Motor neuron (in vitro differentiated cells): Measurements from ENCODE around the gene ZCCHC12. TPM values are rescaled to one million over a fixed set of nuclear protein-coding genes. Genes with fewer than 3 reads are reported as not detected.
A peak's percentile ranks its signal among the peaks of the same experiment; 100 is the strongest.
"Not testable (repeated sequence)": the region's sequence is repeated elsewhere in the genome, so short reads cannot be mapped to it uniquely, and the experiment has no call there.

Source experiments
- ATAC-seq, 8 experiments: fragments of 200-7000 bp; cut with Tn5 transposase; replicated peaks in 6 of 8; 2 replicates each; pipeline ENCODE4 v1.8.0; 2021; ENCODE audit warnings: mild to moderate bottlenecking in 8 of 8, moderate library complexity in 8 of 8
- H3K27ac ChIP-seq, 2 donors: fragments of 250-450 bp; sonication (Bioruptor Pico); 2 replicates each; pipeline ENCODE4 v1.9.0; 2021; ENCODE audit warnings: antibody characterized with exemption in 2 of 2, mild to moderate bottlenecking in 2 of 2, moderate library complexity in 1 of 2
- H3K4me1 ChIP-seq, 2 donors: fragments of 250-450 bp; sonication (Bioruptor Pico); replicated peaks in 1 of 2; 2 replicates each; pipeline ENCODE4 v1.6.1; 2021; ENCODE audit warnings: antibody characterized with exemption in 2 of 2, mild to moderate bottlenecking in 2 of 2, moderate library complexity in 1 of 2
- H3K4me3 ChIP-seq, 5 donors: fragments of 250-450 bp; sonication (Bioruptor Pico); 2 replicates each; pipeline ENCODE4 v1.9.0; 2021; ENCODE audit warnings: antibody characterized with exemption in 5 of 5, mild to moderate bottlenecking in 5 of 5, moderate library complexity in 4 of 5
- WGBS, 10 experiments: fragments of 450-650 bp; shearing (Covaris generic); methylation state at CpG; one replicate each; pipeline ENCODE4 v1.0.0; 2022; 5-methylcytosine and 5-hydroxymethylcytosine counted together
- in situ Hi-C, 9 experiments: fragments of 400-800 bp; cut with MboI; loops; one replicate each; pipeline ENCODE4 v1.15.0; 2021; ENCODE audit warnings: low sequenced_read_pairs in 9 of 9, low pct_unique_long_range_greater_than_20kb in 2 of 9; ENCODE audit not compliant: unreplicated experiment in 9 of 9
- total RNA-seq, 8 experiments: library from RNA; unstranded; fragments of 300-600 nt; gene quantifications; 2 replicates each; pipeline versions ENCODE4 v1.2.3 to v1.2.4, GENCODE V29; 2022

The ZCCHC12 gene
- 10 to 100 TPM in 5 of 8 experiments, under 1 TPM in 1, not detected in 2; 0.10 to 36.1 (median 31.2) TPM for total RNA-seq

DNA sequence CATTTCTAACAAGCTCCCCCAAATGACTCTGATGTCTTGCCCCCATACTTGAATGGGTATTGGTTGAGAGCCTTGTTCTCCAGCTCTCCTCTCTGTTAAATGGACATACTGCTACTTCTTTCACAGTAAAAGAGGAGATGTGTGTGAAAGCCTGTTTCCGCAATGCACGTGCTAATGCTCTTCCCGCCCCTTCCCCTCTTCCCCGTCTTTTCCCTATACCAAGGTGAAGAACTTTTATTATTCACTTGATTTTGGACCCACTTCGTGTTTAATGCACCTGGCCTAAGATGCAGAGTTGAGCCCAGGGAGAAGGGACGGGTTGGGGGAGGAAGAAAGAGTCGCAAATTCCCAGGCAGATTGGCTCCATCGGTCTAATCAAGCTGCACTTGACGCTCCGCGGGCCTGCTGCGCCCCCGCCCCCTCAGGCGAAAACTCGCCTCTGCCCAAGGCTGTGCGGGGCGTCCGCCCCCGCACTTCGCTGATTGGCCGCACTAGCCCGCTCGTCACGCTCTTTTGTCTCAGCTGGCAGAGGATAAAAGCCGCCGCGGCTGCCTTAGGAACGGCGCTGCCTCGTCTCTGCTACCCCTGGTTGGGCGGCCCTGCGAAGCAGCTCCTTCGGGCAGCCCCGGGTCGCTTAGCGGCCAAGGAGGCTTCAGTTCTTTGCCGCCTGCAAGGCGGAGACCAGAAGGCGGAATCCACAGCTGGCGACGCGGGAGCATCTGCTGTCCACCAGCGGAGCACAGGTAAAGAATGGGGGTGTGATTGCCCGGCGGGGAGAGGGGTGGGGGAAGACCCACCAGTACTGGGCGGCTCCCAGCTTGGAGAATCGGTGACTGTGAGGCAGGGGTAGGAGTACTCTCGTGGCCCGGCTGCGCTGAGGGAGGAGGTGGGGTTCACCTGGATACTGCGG is at the start of gene ZCCHC12:
Gene ZCCHC12 (plus strand): TSS at position 562 of the 910 bp plus-strand sequence. CDS start 1,421 bp downstream, outside the sequence.
- in situ Hi-C loops: loop anchor here in 1 of 9 experiments (25.0 kb wide), 1 partner anchor 186 kb away; no protein-coding TSS in a partner anchor
- Histone ChIP-seq H3K4me1 (peaks cover 0 to 7% of the 10 kb centered on the region in 2 donors), H3K4me3 (peak within 1 kb of the TSS; percentile 46 to 67 (median 51)), H3K27ac (peak within 1 kb of the TSS; percentile 48 to 88)
- peak; percentile 89 to 98 (median 96) for ATAC-seq
- WGBS, 10 experiments: 60 to 80% methylated on average over 1 to 2 of the region's 51 CpGs; no CpG with 5 or more reads in 8 of the 10 experiments

DNA sequence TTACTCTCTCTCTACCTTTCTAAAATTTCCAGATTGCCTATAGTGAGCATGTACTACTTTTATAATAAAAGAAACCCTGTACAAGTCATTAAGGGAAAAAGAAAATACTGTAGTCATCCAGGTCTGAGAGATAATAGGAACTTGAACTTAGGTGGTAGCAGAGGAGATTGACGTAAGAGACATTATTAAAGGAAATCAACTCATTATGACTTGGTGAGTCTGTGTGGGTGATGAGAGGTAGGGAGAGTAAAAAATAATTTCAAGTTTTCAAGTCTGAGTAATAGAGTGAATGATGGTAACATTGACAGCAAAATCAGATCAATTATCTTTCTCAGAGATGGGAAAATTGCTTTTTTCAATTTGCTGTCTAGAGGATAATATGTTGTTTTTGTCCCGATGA is 44.0 kb upstream of the ZCCHC12 start:
- in situ Hi-C loops: no loop called here

DNA sequence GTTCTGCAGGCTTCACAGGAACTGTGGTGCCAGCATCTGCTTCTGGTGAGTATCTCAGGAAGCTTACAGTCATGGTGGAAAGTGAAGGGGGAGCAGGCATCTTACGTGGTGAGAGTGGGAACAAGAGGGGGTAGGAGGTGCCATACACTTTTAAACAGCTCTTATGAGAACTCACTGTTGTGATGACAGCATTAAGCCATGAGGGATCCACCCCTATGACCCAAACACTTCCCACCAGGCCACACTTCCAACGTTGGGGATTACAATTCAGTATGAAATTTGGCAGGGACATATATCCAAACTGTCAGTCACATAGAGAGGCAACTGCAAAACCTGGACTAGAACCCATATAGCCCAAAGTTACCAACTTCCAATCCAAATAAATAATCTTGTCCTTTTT is 43.1 kb upstream of the ZCCHC12 start:
- in situ Hi-C loops: no loop called here
- peak in 2 of 8 experiments; percentile 45 to 67 for ATAC-seq

More for the DNA sequence above, 44.0 kb upstream of the ZCCHC12 start:
- Histone ChIP-seq H3K4me3 (no peak overlapping the region), H3K27ac (no peak overlapping the region), H3K4me1 (no peaks in the 10 kb centered on the region)
- 67 to 100% (median 85%) methylated on average over 1 to 2 of the region's 2 CpGs; no CpG with 5 or more reads in 6 of the 10 experiments for WGBS, 10 experiments
- no peak for ATAC-seq

DNA sequence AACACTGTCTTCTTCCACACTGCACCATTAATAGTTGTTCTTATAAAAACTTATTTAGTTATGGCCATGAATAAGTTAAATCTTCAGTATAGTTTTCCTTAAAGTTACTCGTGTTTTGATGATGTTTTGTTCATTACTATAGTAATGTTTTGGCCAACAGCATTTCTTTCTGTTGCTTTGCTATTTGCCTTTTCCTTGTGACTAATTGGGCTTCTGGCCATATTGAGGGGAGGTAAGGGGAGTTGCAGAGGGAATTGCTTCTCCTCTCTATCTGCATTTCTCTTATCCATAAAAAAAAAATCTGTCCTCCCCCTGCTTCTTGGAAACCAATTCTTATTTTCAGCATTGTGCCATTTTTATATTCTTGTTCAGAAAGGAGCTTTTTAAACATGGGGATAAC is 42.7 kb upstream of the ZCCHC12 start:
- in situ Hi-C loops: no loop called here
- ATAC-seq: peak in 2 of 8 experiments; percentile 62 to 74
- no peak overlapping the region for H3K4me3 ChIP-seq
- WGBS, 10 experiments: 0 to 83% (median 47%) methylated on average over 1 of the region's 1 CpG; no CpG with 5 or more reads in 6 of the 10 experiments
- no peak overlapping the region for H3K27ac ChIP-seq
- no peaks in the 10 kb centered on the region for H3K4me1 ChIP-seq

More for the DNA sequence above, 43.1 kb upstream of the ZCCHC12 start:
- no peak overlapping the region for H3K27ac ChIP-seq
- no peak overlapping the region for H3K4me3 ChIP-seq
- H3K4me1 ChIP-seq: no peaks in the 10 kb centered on the region
- WGBS, 10 experiments: 14 to 29% methylated on average over 1 to 2 of the region's 2 CpGs; no CpG with 5 or more reads in 8 of the 10 experiments

DNA sequence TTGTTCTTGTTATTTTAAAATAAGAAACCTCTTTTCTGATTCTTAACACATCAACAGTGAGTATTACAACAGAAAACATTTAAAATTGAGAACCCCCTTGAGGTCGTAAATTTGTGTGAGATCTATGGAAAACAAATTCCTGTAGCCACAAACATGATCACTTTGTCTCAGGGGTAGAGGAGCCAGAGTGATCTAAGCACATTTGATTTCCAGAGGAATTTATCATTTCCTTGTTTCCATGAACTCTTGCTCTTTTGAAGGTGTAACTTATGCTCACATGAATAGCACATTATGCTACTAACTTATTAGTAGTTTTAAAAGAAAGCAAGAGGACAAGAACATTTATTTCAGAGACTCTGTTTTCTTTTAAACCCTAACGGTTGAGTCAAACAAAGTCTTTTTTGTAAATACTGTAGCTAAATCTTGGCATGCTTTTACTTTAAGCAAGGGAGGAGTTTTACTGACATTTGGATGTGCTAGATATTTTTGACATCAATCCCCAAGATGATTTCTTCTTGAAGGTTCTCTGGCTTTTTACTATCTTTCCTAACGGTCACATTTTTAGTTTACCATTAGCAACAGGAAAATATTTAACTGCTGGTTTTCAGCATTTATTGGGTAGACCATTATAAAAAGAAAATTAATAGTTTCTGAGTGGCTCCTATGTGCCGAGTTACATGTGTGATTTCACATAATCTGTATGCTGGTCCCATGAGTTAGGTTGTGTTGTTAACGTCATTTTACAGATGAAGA is 27.9 kb upstream of the ZCCHC12 start:
- no peaks in the 10 kb centered on the region for H3K4me1 ChIP-seq
- ATAC-seq: no peak
- H3K27ac ChIP-seq: no peak overlapping the region
- no peak overlapping the region for H3K4me3 ChIP-seq
- in situ Hi-C loops: no loop called here
- WGBS, 10 experiments: 7 to 100% (median 50%) methylated on average over 1 to 5 of the region's 5 CpGs; no CpG with 5 or more reads in 3 of the 10 experiments

DNA sequence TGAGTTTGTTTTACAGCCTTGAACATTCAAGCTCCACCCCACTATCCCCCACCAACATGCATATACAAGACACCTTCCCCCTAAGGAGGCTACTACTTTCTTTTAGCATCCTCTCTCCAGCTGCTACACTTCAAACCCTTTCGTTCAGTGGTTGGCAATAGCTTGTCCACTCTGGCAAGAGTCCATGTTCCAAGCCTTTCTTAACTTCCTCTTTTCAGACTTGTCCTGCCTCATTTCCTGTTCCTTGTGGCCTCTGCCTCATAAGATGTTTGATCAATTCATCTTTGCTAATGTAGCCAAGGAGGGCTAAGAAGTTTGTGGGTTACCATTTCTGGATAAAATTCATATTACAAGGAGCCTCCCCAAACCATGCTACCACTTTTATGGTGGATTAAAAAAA is 20.8 kb upstream of the ZCCHC12 start:
- Histone ChIP-seq H3K4me1 (no peaks in the 10 kb centered on the region), H3K27ac (no peak overlapping the region), H3K4me3 (no peak overlapping the region)
- 0 to 60% (median 60%) methylated on average over 1 of the region's 1 CpG; no CpG with 5 or more reads in 7 of the 10 experiments for whole genome bisulfite sequencing, 10 experiments
- ATAC-seq: no peak
- in situ Hi-C loops: loop anchor here in 1 of 9 experiments (25.0 kb wide), 1 partner anchor 166 kb away; no protein-coding TSS in a partner anchor

DNA sequence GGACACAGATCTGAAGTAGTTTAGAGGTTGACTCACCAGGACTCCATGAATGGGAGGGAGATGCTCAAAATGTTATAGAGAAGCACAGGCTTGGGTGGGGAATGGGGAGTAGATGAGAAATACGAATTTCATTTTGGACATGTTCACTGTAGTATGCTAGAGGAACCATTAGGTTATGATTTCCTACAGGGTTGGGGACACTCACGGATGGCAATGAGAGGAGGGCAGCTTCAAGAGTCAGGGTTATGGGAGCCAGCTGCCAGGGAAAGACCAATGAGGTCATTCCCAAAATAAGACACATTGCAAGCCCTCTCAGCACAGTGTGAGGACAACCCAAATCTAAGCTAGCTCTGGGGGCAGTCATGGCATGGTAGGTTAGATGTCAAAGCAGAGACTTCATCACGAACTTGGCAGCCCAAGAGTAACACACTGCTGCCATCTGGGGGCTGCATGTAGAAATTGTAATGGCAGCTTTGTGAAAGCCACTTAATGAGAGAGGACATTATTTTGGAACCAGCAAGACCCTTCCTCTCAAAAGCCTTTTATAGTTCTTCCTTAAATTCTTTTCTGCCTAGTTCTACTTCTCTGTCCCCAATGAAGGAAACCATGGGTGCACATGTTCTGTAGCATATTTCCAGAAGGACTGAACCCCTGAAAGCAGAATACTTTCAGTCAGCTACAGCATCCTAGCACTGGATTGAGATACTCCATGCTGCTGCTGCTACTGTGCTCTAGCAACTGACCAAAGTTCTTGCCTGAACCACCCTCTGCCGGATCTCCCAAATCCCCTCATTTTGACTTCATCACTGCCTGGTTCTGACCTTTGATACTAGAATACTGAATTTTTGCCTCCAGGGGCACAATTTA is 16.2 kb upstream of the ZCCHC12 start:
- Histone ChIP-seq H3K4me3 (no peak overlapping the region), H3K27ac (no peak overlapping the region), H3K4me1 (no peaks in the 10 kb centered on the region)
- in situ Hi-C loops: loop anchor here in 1 of 9 experiments (25.0 kb wide), 1 partner anchor 170 kb away; no protein-coding TSS in a partner anchor
- ATAC-seq: peak in 4 of 8 experiments; percentile 36 to 69 (median 44)
- WGBS, 10 experiments: 0 to 40% (median 22%) methylated on average over 1 to 2 of the region's 4 CpGs; no CpG with 5 or more reads in 5 of the 10 experiments

DNA sequence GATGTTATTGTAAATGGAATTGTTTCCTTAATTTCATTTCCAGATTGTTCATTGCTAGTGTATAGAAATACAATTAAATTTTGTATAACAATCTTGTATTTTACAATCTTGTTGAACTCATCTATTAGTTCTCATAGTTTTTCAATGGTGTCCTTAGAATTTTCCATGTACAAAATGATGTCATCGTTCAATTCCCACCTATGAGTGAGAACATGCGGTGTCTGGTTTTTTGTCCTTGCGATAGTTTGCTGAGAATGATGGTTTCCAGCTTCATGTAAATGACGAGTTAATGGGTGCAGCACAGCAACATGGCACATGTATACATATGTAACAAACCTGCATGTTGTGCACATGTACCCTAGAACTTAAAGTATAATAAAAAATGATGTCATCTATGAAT is 6.4 kb upstream of the ZCCHC12 start:
- H3K4me3 ChIP-seq, ATAC-seq, H3K4me1 ChIP-seq, H3K27ac ChIP-seq: not testable (repeated sequence)
- WGBS, 10 experiments: 79 to 100% (median 80%) methylated on average over 3 to 4 of the region's 4 CpGs; no CpG with 5 or more reads in 7 of the 10 experiments
- in situ Hi-C loops: loop anchor here in 1 of 9 experiments (25.0 kb wide), 1 partner anchor 180 kb away; no protein-coding TSS in a partner anchor

DNA sequence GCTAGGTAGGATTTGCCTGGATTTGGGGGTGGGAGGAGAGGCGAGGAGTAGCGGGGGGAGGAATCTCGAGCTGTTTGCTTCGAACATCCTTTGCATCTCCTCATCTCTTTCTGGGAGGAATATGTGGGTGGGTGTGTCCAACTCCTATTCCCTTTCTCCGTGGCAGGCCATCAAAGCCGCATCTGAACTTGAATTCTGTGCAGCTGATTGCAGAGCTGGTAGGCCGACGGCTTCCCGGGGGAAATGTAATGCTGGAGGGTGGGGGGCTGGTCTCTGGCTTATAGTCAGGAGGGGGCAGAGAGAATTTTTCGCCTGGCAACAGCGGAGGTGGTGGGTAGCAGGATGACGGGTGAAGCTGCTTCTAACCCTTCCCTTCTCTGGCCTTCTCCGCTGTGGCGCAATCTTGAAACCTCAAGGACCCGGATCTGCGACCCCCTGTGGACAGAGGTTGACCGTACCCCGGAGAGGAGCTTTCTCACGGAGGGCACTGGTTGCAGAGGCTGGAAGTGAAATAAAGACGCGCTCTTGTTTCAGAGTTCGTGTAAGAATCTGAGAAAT is 628 bp downstream of the ZCCHC12 start:
- in situ Hi-C loops: loop anchor here in 1 of 9 experiments (25.0 kb wide), 1 partner anchor 187 kb away; no protein-coding TSS in a partner anchor
- Histone ChIP-seq H3K27ac (peak overlapping the region; percentile 48 to 88), H3K4me3 (peak overlapping the region; percentile 46 to 67 (median 51)), H3K4me1 (peaks cover 0 to 7% of the 10 kb centered on the region in 2 donors)
- WGBS, 10 experiments: 0 to 47% methylated on average over 2 to 3 of the region's 22 CpGs; no CpG with 5 or more reads in 8 of the 10 experiments
- ATAC-seq: peak; percentile 31 to 64 (median 45)

DNA sequence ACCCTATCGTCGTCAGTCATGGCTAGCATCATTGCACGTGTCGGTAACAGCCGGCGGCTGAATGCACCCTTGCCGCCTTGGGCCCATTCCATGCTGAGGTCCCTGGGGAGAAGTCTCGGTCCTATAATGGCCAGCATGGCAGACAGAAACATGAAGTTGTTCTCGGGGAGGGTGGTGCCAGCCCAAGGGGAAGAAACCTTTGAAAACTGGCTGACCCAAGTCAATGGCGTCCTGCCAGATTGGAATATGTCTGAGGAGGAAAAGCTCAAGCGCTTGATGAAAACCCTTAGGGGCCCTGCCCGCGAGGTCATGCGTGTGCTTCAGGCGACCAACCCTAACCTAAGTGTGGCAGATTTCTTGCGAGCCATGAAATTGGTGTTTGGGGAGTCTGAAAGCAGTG is 1.6 kb downstream of the ZCCHC12 start:
- in situ Hi-C loops: loop anchor here in 1 of 9 experiments (25.0 kb wide), 1 partner anchor 187 kb away; no protein-coding TSS in a partner anchor
- Histone ChIP-seq H3K4me1 (peaks cover 0 to 7% of the 10 kb centered on the region in 2 donors), H3K4me3 (no peak overlapping the region), H3K27ac (no peak overlapping the region)
- ATAC-seq: no peak
- WGBS, 10 experiments: 36% methylated on average over 7 of the region's 16 CpGs; no CpG with 5 or more reads in 9 of the 10 experiments

DNA sequence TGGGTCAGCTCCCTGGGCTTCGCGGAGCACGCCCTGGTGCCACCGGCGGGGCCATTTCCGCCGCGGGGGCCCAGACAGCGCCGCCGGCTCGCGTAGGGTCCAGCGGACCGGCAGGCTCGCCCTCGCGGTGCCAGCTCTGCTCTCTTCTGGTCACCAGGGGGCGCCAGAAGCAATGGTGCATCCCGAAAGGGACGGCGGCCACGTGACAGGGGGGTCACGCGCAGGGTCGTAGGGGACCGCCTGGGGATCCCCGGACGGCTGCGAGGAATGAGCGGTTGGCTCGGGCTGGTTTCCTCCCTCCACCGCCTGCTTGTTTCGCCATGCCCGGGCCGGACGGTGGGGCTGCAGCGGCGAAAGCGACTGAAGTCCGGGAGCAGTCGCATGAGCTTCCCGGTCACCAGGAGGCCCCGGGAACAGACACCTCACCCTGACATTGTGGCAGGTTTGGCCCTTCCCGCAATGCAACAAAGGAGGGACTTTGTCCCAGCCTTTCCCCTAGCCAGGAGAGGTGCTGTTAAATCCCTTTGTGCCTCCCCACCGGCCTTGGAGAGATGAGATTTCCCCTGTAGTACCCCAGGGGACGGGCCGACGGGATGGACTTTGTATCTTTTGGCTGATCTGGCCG is 15.8 kb downstream of the ZCCHC12 start:
- Histone ChIP-seq H3K4me3 (peak overlapping the region; percentile 8 to 26 (median 17)), H3K27ac (no peak overlapping the region), H3K4me1 (no peaks in the 10 kb centered on the region)
- peak; percentile 59 to 96 (median 86) for ATAC-seq
- WGBS, 10 experiments: 51% methylated on average over 6 of the region's 50 CpGs; no CpG with 5 or more reads in 9 of the 10 experiments
- in situ Hi-C loops: loop anchor here in 1 of 9 experiments (25.0 kb wide), 1 partner anchor 173 kb away; no protein-coding TSS in a partner anchor
